HG02938 (cell line): ENCODE results near the gene ESPL1.
"Not testable (repeated sequence)": the region's sequence is repeated elsewhere in the genome, so short reads cannot be mapped to it uniquely, and the experiment has no call there.

Experiments
- ATAC-seq: cut with Tn5 transposase; IDR thresholded peaks from one replicate; pipeline ENCODE4 v1.9.1; 2021; ENCODE audit warnings: mild to moderate bottlenecking, moderate library complexity; ENCODE audit not compliant: unreplicated experiment

ESPL1 gene

DNA sequence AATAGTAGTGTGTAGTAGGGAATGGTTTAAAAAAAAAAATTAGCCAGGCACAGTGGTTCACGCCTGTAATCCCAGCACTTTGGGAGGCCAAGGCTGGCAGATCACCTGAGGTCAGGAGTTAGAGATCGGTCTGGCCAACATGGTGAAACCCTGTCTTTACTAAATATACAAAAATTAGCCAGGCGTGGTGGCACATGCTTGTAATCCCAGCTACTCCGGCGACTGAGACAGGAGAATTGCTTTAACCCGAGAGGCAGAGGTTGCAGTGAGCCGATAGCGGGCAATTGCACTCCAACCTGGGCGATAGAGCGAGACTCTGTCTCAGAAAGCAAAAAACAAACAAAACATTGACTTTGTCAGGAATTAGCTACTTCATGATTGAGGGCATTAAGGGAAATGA lies 29.0 kb downstream of the ESPL1 start:
- ATAC-seq = not testable (repeated sequence)

GRCh38 chr12:53298164-53298563 lies 30.1 kb downstream of the ESPL1 start:
- no peak for ATAC-seq

DNA sequence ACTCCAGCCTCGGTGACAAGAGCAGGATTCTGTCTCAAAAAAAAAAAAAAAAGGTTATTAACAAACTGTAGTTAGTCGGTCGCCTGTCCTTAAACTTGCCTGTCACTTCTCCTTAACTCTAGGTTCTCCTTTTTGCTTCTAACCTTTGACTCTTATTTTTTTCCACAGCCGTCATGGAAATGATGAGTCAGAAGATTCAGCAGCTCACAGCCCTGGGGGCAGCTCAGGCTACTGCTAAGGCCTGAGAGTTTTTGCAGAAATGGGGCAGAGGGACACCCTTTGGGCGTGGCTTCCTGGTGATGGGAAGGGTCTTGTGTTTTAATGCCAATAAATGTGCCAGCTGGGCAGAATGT lies 31.0 kb downstream of the ESPL1 start:
- ATAC-seq = peak; percentile 10

DNA sequence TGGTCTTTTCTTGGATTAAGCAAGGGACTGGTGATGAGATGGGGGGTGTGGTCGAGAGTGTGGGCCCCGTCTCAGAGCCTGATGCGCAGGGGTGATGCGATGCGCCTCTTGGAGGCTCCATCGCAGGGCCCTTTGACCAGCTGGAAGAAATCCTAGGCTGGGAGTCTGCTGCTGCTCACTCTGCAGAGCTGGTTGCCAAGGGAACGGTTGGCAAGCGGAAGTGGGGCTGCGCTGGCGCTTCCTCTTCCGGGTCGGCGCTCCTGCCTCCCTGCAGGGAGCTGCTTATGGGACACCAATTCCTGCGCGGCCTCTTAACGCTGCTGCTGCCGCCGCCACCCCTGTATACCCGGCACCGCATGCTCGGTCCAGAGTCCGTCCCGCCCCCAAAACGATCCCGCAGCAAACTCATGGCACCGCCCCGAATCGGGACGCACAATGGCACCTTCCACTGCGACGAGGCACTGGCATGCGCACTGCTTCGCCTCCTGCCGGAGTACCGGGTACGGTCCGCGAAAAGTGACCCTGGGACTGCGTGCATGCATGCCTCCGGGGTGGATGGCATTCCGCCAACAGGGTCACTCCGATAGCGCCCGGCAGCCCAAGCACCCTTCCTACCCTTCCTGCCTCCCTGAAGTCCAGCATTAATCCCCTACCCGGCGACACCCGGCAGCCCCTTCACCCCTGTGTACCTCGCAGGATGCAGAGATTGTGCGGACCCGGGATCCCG lies 31.5 kb downstream of the ESPL1 start, which contains the start of gene MYG1:
MYG1 (plus strand) TSS at position 242 of the 727 bp plus-strand sequence; CDS start at position 285, 43 bp downstream.
- ATAC-seq = peak; percentile 64

DNA sequence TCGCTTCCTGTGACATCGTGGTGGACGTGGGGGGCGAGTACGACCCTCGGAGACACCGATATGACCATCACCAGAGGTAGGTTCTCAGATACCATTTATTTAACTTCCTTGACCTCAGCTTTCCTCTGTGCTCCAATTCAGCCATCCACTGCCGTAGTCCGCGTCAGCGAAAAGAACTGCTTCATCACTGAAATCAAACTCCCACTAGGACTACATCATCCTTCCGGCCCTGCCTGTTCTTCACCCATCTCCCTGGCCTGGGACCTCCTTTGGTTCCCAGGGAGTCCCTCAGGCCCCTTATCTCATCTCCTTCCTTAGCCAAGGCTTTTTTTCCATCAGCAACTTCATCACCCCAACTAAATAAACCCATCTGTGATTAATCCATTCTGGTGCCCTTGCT lies 32.1 kb downstream of the ESPL1 start:
- no peak for ATAC-seq

- ATAC-seq = no peak
Observed at GRCh38 chr12:53302903-53303302, 34.8 kb downstream of the ESPL1 start.

DNA sequence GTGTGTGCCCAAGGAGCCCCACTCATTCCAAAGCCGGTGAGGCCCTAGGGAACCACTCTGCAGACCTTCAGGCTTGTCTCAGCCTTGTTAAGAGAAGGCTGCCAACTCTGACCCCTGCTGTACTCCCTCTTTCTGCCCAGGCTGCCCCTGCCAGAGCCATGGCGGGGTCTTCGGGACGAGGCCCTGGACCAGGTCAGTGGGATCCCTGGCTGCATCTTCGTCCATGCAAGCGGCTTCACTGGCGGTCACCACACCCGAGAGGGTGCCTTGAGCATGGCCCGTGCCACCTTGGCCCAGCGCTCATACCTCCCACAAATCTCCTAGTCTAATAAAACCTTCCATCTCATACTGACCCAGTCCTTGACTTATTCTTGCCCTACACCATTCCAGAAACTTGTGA lies 38.7 kb downstream of the ESPL1 start:
- ATAC-seq = no peak

DNA sequence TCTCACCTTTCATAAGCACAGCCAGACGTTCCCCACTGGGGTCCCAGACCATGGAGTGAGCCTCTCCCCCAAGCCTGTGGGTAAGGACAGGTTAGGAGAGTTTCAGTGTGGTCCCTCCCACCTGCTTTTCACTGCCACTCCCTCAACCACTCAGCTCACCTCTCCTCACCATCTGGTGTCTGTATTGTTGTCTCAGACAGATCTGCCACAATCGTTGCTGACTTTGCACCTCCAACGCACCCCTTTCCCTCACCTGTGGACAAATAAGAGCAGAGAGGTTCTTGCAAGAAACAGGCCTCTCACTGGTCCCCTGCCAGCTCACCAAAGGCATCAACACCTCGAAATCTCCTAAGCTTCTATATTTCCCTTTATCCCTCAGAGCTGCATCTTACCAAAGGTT lies 40.2 kb downstream of the ESPL1 start:
- ATAC-seq = no peak

- no peak for ATAC-seq
Observed at GRCh38 chr12:53313996-53314395, 45.9 kb downstream of the ESPL1 start.

DNA sequence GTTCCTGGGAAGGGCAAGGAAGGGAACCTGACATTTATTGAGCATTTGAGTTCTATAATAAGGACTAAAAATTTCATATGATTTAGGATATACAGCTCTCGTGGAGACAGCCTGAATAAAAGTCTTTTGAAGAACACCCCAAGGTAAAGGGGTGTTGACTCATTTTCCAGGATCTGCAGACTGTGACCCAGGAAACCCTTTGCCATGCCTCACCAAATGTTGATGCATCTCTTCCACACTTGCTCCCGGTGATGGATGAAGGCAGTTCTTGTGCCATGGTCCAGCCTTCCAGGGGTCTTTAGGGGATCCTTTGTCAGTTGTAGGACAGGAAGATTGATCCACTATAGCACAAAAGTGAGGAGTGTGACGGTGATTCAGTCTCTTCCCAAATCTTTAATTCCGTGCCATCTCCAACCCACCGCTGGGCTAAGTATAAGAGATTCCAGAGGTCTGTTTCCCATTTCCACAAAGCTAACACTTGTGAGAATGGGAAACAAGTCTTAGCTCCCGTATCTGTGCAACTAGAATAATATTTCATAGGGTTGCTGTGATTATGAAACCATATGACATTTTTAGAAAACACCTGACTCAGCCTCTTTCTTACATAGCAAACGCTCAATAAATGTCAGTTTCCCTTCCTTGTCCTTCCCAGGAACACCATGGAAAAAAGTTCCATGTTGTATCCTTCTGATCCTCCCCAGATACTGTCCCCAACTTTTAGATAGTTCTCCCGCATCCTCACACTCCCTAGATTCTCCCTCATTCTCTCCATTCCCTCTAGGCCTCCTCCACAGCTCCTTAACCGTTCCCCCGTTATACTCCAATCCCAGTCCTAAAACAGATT lies 52.5 kb downstream of the ESPL1 start:
- no peak for ATAC-seq

GRCh38 chr12:53324113-53324778 lies 56.1 kb downstream of the ESPL1 start:
- ATAC-seq = peak; percentile 18

GRCh38 chr12:53324779-53325510 lies 56.8 kb downstream of the ESPL1 start:
- ATAC-seq = peak; percentile 43

GRCh38 chr12:53325511-53326061 lies 57.5 kb downstream of the ESPL1 start:
- no peak for ATAC-seq

DNA sequence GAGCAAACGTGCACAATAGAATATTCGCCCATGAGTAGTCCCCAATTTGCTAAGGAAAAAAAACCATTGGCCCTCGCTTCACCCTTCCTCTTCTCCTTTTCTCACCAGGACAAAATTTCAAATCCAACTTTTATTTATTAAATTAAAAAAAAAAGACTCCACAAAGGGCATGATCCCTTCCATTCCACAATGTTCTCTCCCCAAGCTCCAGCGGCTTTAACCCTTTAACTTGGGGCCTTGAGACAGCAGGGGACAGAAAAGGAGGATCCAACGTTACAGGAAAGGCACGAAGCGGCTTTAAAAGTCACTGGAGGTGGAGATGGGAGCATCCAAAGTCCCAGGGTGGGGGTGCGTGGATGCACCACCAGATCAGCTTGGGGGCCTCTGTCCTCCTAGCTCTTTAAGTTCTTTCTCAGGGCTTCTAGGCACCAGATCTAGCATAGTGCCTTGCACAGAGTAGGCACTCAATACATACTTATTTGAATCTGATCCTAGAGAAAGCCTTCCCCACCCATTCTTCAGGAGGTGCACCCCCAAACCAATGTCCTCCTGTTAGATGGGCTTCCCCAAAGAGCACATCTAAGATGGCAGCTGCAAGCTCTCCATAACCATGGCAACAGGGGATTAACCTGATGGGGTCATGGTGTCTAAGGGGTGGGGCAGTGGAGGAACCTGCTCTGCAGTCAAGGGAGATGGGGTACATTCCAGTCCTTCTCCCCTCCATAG lies 58.5 kb downstream of the ESPL1 start:
- ATAC-seq = no peak

DNA sequence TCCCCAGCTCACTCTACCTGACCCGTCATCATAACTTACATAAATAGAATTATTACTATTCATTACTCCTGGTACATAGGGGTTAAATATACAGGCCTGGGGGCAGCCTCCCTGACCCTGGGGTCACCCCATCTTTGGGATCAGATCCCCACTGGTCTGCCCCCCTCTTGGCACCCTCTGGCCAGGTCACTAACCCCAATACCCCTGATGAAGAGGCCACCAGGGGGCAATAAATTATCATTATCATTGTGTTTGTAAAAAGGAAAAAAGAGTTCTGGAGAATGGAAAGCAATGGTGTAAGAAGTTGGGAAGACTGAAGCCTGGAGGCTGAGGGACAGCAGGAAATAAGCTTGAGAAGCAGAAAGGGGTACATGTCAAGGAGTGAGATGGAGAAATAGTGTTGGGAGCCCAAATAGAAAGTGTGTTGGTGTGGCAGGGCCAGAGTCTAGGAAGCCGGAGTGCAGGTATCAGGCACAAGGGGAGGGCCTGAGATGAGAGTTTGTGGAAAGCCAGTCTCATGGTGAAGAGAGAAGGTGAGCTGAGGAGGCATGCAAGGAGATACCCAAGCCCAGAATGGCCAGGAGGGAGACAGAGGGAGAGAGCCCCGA lies 59.4 kb downstream of the ESPL1 start:
- ATAC-seq = no peak

GRCh38 chr12:53328043-53328435 lies 59.9 kb downstream of the ESPL1 start:
- ATAC-seq = no peak

GRCh38 chr12:53330671-53331070 lies 62.6 kb downstream of the ESPL1 start:
- no peak for ATAC-seq

GRCh38 chr12:53332339-53332738 lies 64.2 kb downstream of the ESPL1 start:
- not testable (repeated sequence) for ATAC-seq

- no peak for ATAC-seq
Observed at GRCh38 chr12:53332744-53333143, 64.6 kb downstream of the ESPL1 start.

- no peak for ATAC-seq
Observed at GRCh38 chr12:53333289-53333688, 65.2 kb downstream of the ESPL1 start.
